NCI-H345 treated with DMSO at 0.1 percent for 48 hours (cell line): ENCODE results near the gene RHO.
"Not testable (repeated sequence)": the region's sequence is repeated elsewhere in the genome, so short reads cannot be mapped to it uniquely, and the experiment has no call there.

Source experiments
- DNase-seq: peaks from one replicate; lab custom pipeline; 2025; ENCODE audit not compliant: unreplicated experiment; lab: John Stamatoyannopoulos, UW

The RHO gene

GRCh38 chr3:129498603-129499488 lies 29.6 kb upstream of the RHO start:
- DNase-seq = not testable (repeated sequence)

GRCh38 chr3:129499604-129500333 lies 28.7 kb upstream of the RHO start:
- not testable (repeated sequence) for DNase-seq

- no peak for DNase-seq
Measured at GRCh38 chr3:129500334-129500658, 28.1 kb upstream of the RHO start.

GRCh38 chr3:129501630-129502029 lies 26.8 kb upstream of the RHO start:
- DNase-seq = no peak

- DNase-seq = no peak
Measured at GRCh38 chr3:129502641-129503408, 25.6 kb upstream of the RHO start.

GRCh38 chr3:129503471-129504291 lies 24.8 kb upstream of the RHO start:
- DNase-seq = no peak

GRCh38 chr3:129504471-129505100 lies 23.9 kb upstream of the RHO start:
- DNase-seq = no peak

- no peak for DNase-seq
Measured at GRCh38 chr3:129505341-129505740, 23.1 kb upstream of the RHO start.

GRCh38 chr3:129506231-129506742 lies 22.2 kb upstream of the RHO start:
- DNase-seq = no peak

GRCh38 chr3:129507181-129507831 lies 21.1 kb upstream of the RHO start:
- DNase-seq = no peak

GRCh38 chr3:129512595-129512994 lies 15.8 kb upstream of the RHO start:
- DNase-seq = no peak

- no peak for DNase-seq
Measured at GRCh38 chr3:129513705-129514104, 14.7 kb upstream of the RHO start.

GRCh38 chr3:129514110-129514509 lies 14.3 kb upstream of the RHO start:
- no peak for DNase-seq

GRCh38 chr3:129514563-129514962 lies 13.9 kb upstream of the RHO start:
- DNase-seq = no peak

GRCh38 chr3:129515108-129515820 lies 13.2 kb upstream of the RHO start:
- not testable (repeated sequence) for DNase-seq

GRCh38 chr3:129515821-129516432 lies 12.5 kb upstream of the RHO start:
- not testable (repeated sequence) for DNase-seq

GRCh38 chr3:129517516-129517915 lies 10.9 kb upstream of the RHO start:
- DNase-seq = no peak

GRCh38 chr3:129518038-129518561 lies 10.3 kb upstream of the RHO start:
- no peak for DNase-seq
